Ascending aorta (tissue), 2 donors: ENCODE results near the gene MPG. TPM values are rescaled to one million over a fixed set of nuclear protein-coding genes. Genes with fewer than 3 reads are reported as not detected.

Experiments
- DNase-seq, 2 donors: peaks; one replicate each; pipeline ENCODE4 v3.0.0-alpha.2; 2019; ENCODE audit warnings: low spot score in 2 of 2
- H3K27ac ChIP-seq, 2 donors: fragments of 200-600 bp; sonication (generic); one replicate each; pipeline ENCODE4 v1.5.1; 2016 to 2017; ENCODE audit warnings: mild to moderate bottlenecking in 1 of 2
- H3K27me3 ChIP-seq: fragments of 200-600 bp; sonication (generic); one replicate; pipeline ENCODE4 v1.5.1; 2017
- H3K36me3 ChIP-seq, 2 donors: fragments of 200-600 bp; sonication (generic); one replicate each; pipeline ENCODE4 v1.5.1; 2016
- H3K4me1 ChIP-seq, 2 donors: fragments of 200-600 bp; sonication (generic); one replicate each; pipeline ENCODE4 v1.5.1; 2016 to 2017; ENCODE audit warnings: mild to moderate bottlenecking in 1 of 2
- H3K4me3 ChIP-seq, 2 donors: fragments of 200-600 bp; sonication (generic); one replicate each; pipeline ENCODE4 v1.5.1; 2016 to 2017; ENCODE audit warnings: mild to moderate bottlenecking in 1 of 2
- H3K9me3 ChIP-seq, 2 donors: fragments of 200-600 bp; sonication (generic); one replicate each; pipeline ENCODE4 v1.5.1; 2016
- intact Hi-C: fragments of 100-400 bp; cut with DNase I; formaldehyde crosslinking; loops from one replicate; pipeline ENCODE4 v1.15.1; 2023
- total RNA-seq: library from RNA; depleted of rRNA; stranded (reverse); fragments of >200 nt; gene quantifications from one replicate; pipeline ENCODE4 v1.1.0, GENCODE V29; 2016
- TF ChIP-seq, protein P1 (sequence below), 3 experiments: fragments of 200-600 bp in 2 of 3; fragments of 450-650 bp in 1 of 3; sonication (generic) in 2 of 3; IDR thresholded peaks; one replicate each; pipeline ENCODE4 v1.5.1; 2016 to 2019; ENCODE audit warnings: antibody characterized with exemption in 3 of 3, mild to moderate bottlenecking in 1 of 3, moderate library complexity in 1 of 3

MPG gene
- total RNA-seq, 1 donor from 2014 or later, result 406 TPM

DNA sequence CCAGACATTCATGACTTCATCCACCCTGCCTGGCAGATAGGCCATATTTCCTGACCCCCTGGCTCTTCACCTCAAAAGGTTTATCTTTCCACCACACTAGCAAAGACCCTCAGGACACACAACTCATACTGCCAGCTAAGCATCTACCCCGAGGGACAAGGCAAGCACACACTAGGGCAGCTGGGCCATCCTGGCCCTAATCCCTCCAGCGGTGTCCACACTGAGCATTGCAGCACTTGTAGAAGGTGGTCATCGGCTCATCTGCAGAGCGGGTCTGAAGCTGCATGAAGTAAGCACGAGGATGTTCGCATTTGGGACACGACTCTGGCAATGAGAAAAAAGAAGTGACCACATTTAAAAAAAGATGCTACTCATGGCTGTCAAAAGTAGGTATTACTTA is 30.8 kb upstream of the MPG start:
- no peaks in the 10 kb centered on the region for H3K9me3 ChIP-seq
- TF ChIP-seq, protein P1, sequence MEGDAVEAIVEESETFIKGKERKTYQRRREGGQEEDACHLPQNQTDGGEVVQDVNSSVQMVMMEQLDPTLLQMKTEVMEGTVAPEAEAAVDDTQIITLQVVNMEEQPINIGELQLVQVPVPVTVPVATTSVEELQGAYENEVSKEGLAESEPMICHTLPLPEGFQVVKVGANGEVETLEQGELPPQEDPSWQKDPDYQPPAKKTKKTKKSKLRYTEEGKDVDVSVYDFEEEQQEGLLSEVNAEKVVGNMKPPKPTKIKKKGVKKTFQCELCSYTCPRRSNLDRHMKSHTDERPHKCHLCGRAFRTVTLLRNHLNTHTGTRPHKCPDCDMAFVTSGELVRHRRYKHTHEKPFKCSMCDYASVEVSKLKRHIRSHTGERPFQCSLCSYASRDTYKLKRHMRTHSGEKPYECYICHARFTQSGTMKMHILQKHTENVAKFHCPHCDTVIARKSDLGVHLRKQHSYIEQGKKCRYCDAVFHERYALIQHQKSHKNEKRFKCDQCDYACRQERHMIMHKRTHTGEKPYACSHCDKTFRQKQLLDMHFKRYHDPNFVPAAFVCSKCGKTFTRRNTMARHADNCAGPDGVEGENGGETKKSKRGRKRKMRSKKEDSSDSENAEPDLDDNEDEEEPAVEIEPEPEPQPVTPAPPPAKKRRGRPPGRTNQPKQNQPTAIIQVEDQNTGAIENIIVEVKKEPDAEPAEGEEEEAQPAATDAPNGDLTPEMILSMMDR (IDR thresholded peaks at IDR 0.05), result no peak

DNA sequence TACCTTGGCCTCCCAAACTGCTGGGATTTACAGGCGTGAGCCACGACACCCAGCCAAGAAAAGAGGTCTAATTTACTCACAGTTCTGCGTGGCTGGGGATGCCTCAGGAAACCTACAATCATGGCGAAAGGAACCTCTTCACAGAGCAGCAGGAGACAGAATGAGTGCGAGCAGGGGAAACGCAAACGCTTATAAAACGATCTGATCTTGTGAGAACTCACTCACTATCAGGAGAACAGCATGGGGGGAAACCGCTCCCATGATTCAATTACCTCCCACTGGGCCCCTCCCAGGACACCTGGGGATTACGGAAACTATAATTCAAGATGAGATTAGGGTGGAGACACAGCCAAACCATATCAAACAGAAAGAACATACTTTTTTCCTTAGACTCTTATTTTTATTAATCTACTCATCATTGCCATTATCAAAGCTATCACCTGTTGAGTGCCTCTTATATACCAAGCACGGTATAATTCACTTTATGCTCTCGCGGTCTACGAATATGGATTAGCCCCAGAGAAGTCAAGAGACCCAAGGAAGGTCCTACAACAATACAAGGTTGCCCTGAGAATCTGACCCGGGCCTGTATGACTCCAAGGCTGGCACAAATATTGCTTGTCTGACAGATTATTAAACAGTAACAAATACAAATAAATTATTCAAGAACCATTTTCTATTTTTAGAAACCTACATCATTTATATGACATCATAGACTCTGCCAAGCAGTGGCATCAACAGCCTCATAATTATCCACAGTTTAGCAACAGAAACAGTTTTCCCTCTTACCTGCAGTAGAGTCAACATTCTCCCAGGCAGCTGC is 27.0 kb upstream of the MPG start:
- peaks cover 7 to 16% of the 10 kb centered on the region in 2 donors for H3K36me3 ChIP-seq
- H3K4me3 ChIP-seq, result no peak overlapping the region
- H3K9me3 ChIP-seq, result no peaks in the 10 kb centered on the region
- intact Hi-C loops, result no loop called here
- H3K27me3 ChIP-seq, result no peaks in the 10 kb centered on the region
- TF ChIP-seq, protein P1 (IDR thresholded peaks at IDR 0.05), result no peak
- no peak overlapping the region for H3K27ac ChIP-seq
- peaks cover 0 to 6% of the 10 kb centered on the region in 2 donors for H3K4me1 ChIP-seq
- peak in 1 of 2 donors; percentile 53 for DNase-seq

More for the DNA sequence above, 30.8 kb upstream of the MPG start:
- intact Hi-C loops, result no loop called here
- Histone ChIP-seq H3K27ac (no peak overlapping the region), H3K36me3 (peaks cover 13 to 24% of the 10 kb centered on the region in 2 donors), H3K4me1 (no peaks in the 10 kb centered on the region), H3K27me3 (no peaks in the 10 kb centered on the region), H3K4me3 (no peak overlapping the region)
- peak in 1 of 2 donors; percentile 58 for DNase-seq

- H3K9me3 ChIP-seq, result no peaks in the 10 kb centered on the region
- peak within 1 kb of the TSS; percentile 72 to 79 for H3K4me3 ChIP-seq
- H3K4me1 ChIP-seq, result peaks cover 0 to 6% of the 10 kb centered on the region in 2 donors
- H3K27ac ChIP-seq, result peak within 1 kb of the TSS; percentile 67 to 77
- H3K27me3 ChIP-seq, result no peaks in the 10 kb centered on the region
- intact Hi-C loops, result no loop called here
- peak; percentile 98 to 100 for DNase-seq
- TF ChIP-seq, protein P1 (IDR thresholded peaks at IDR 0.05), result no peak
- H3K36me3 ChIP-seq, result peaks cover 20 to 34% of the 10 kb centered on the region in 2 donors
These were observed 24.4 kb upstream of the MPG start, which contains the start of the genes POLR3K and SNRNP25 for GRCh38 chr16:53346-54236. Gene POLR3K (minus strand): TSS chr16:53608. CDS start chr16:53586, 22 bp downstream. Gene SNRNP25 (plus strand): TSS chr16:53828. CDS start chr16:54017, 189 bp downstream.

GRCh38 chr16:54237-54581 is 23.8 kb upstream of the MPG start:
- peaks cover 26 to 40% of the 10 kb centered on the region in 2 donors for H3K36me3 ChIP-seq
- no peak for DNase-seq
- H3K4me1 ChIP-seq, result peaks cover 0 to 6% of the 10 kb centered on the region in 2 donors
- no peaks in the 10 kb centered on the region for H3K27me3 ChIP-seq
- TF ChIP-seq, protein P1 (IDR thresholded peaks at IDR 0.05), result no peak
- peak overlapping the region; percentile 72 to 79 for H3K4me3 ChIP-seq
- H3K27ac ChIP-seq, result peak overlapping the region; percentile 67 to 77
- intact Hi-C loops, result no loop called here
- H3K9me3 ChIP-seq, result no peaks in the 10 kb centered on the region

GRCh38 chr16:55571-56136 is 22.4 kb upstream of the MPG start:
- peaks cover 41 to 55% of the 10 kb centered on the region in 2 donors for H3K36me3 ChIP-seq
- intact Hi-C loops, result no loop called here
- H3K9me3 ChIP-seq, result no peaks in the 10 kb centered on the region
- TF ChIP-seq, protein P1 (IDR thresholded peaks at IDR 0.05), result no peak
- no peaks in the 10 kb centered on the region for H3K27me3 ChIP-seq
- DNase-seq, result no peak
- peaks cover 0 to 6% of the 10 kb centered on the region in 2 donors for H3K4me1 ChIP-seq
- H3K4me3 ChIP-seq, result no peak overlapping the region
- H3K27ac ChIP-seq, result no peak overlapping the region
